Measurements from ENCODE around the gene MYO1E. TPM values are rescaled to one million over a fixed set of nuclear protein-coding genes. Genes with fewer than 3 reads are reported as not detected.

Gene MYO1E
- total and polyA plus RNA-seq, 2 of the 4 experiments (the other 2 are of a cell fraction) = 13.4 to 37.3 TPM

GRCh38 chr15:59232476-59232875 lies 140.2 kb downstream of the MYO1E start:
- Histone ChIP-seq H3K36me3 (ENCODE audit: control insufficient read depth, insufficient read depth, low read length) (peaks cover 4% of the 10 kb centered on the region; the same call in 1 of the 2 replicates), H4K5ac (ENCODE audit: low read depth, low read length) (peak overlapping the region; percentile 25; the same call in 1 of the 2 replicates), H3K27me3 (ENCODE audit: control insufficient read depth, insufficient read depth, low read length) (no peaks in the 10 kb centered on the region), H2BK5ac (ENCODE audit: low read depth, low read length, poor library complexity, severe bottlenecking) (peak overlapping the region; percentile 92), H2BK15ac (ENCODE audit: low read depth, low read length) (peak overlapping the region; percentile 93; the same call in 1 of the 3 replicates), H3K79me1 (ENCODE audit: low read depth in 1 of 2, low read length in 2 of 2) (peaks cover 20 to 37% of the 10 kb centered on the region in 2 experiments), H3K9ac (ENCODE audit: low read depth, low read length) (no peak overlapping the region; the same call in 1 of the 2 replicates), H3K9me3 (ENCODE audit: control insufficient read depth, insufficient read depth, low read length) (no peaks in the 10 kb centered on the region), H2AFZ (replicated peaks; ENCODE audit: low read length, poor library complexity) (peak overlapping the region; percentile 53), H3K27ac (ENCODE audit: insufficient read depth, low read length) (peak overlapping the region; percentile 64), H3K14ac (replicated peaks; ENCODE audit: low read depth, low read length) (peak overlapping the region; percentile 88), H3K23ac (ENCODE audit: low read depth, low read length) (peak overlapping the region; percentile 82), H3K4me1 (ENCODE audit: control insufficient read depth, insufficient read depth, low read length) (peaks cover 7% of the 10 kb centered on the region), H2BK120ac (ENCODE audit: low read depth, low read length) (peak overlapping the region; percentile 91), H3K4ac (ENCODE audit: low read depth, low read length) (peak overlapping the region; percentile 87), H3K9me1 (ENCODE audit: insufficient read depth, low read length) (peaks cover 15% of the 10 kb centered on the region), H4K20me1 (ENCODE audit: insufficient read depth, low read length) (peaks cover 6% of the 10 kb centered on the region; the same call in 1 of the 2 replicates), H2AK9ac (replicated peaks; ENCODE audit: low read depth, low read length, poor library complexity) (no peak overlapping the region), H3K56ac (ENCODE audit: extremely low read depth, insufficient read depth, low read length) (peak overlapping the region; percentile 74; the same call in 1 of the 2 replicates), H3K18ac (ENCODE audit: low read depth, low read length) (peak overlapping the region; percentile 70; the same call in 1 of the 2 replicates), H4K91ac (ENCODE audit: insufficient read depth, low read depth, low read length) (peak overlapping the region; percentile 72; the same call in 1 of the 2 replicates), H3K4me3 (ENCODE audit: insufficient read depth, low read depth, low read length) (no peak overlapping the region), H3K4me2 (ENCODE audit: low read depth, low read length) (peak overlapping the region; percentile 78; the same call in 1 of the 2 replicates), H2AK5ac (ENCODE audit: low read depth, low read length) (peak overlapping the region; percentile 50; the same call in 1 of the 2 replicates), H4K8ac (ENCODE audit: low read depth in 2 of 2, low read length in 2 of 2) (peak overlapping the region in 1 of 2 experiments; percentile 84; a peak in 2 of 4 replicates), H2BK20ac (ENCODE audit: low read depth, low read length) (peak overlapping the region; percentile 82)
- CTCF ChIA-PET = no interaction called here
- BruUV-seq (replicated peaks) = no TSS peak
- dilution Hi-C loops (cut with HindIII; ENCODE audit: low sequenced_read_pairs, unreplicated experiment) (no loop called here), in situ Hi-C loops (cut with MboI; ENCODE audit: low sequenced_read_pairs) (no loop called here), intact Hi-C loops (cut with micrococcal nuclease) (no loop called here)
- ATAC-seq (ENCODE audit: low read depth) = peak; percentile 96
- DNase-seq = peak; percentile 93
- POLR2A ChIA-PET (ENCODE audit: unreplicated experiment) = no interaction called here
- WGBS, 2 experiments (ENCODE audit: extremely low coverage in 2 of 2, insufficient read length in 1 of 2) = no CpG with 5 or more reads among the region's 1 CpG
- TF ChIP-seq, protein P1, sequence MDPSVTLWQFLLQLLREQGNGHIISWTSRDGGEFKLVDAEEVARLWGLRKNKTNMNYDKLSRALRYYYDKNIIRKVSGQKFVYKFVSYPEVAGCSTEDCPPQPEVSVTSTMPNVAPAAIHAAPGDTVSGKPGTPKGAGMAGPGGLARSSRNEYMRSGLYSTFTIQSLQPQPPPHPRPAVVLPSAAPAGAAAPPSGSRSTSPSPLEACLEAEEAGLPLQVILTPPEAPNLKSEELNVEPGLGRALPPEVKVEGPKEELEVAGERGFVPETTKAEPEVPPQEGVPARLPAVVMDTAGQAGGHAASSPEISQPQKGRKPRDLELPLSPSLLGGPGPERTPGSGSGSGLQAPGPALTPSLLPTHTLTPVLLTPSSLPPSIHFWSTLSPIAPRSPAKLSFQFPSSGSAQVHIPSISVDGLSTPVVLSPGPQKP (IDR thresholded peaks at IDR 0.05; ENCODE audit: borderline replicate concordance, low read depth, low read length) = no peak
- TF ChIP-seq CTCF (conservative IDR thresholded peaks at IDR 0.05; ENCODE audit: low read depth, low read length) (no peak), MAFK (IDR thresholded peaks at IDR 0.05; ENCODE audit: low read depth, low read length) (no peak), NFE2L2 (IDR thresholded peaks at IDR 0.05; ENCODE audit: low read depth, low read length) (no peak), RCOR1 (IDR thresholded peaks at IDR 0.05; ENCODE audit: insufficient replicate concordance, low read length) (peak; percentile 30), POLR2A (IDR thresholded peaks at IDR 0.05; ENCODE audit: low read depth, low read length) (no peak), RAD21 (IDR thresholded peaks at IDR 0.05; ENCODE audit: low read length) (0 out of 2 replicates have a peak, but pooled peaks have one; percentile 9), CEBPB (IDR thresholded peaks at IDR 0.05; ENCODE audit: low read depth, low read length) (no peak), SMC3 (IDR thresholded peaks at IDR 0.05; ENCODE audit: low read depth, low read length) (no peak; the same call in 1 of the 2 replicates), CHD1 (IDR thresholded peaks at IDR 0.05; ENCODE audit: low read depth, low read length) (no peak), FOS (IDR thresholded peaks at IDR 0.05; ENCODE audit: low read depth, low read length) (peak; percentile 72), MAZ (IDR thresholded peaks at IDR 0.05; ENCODE audit: borderline replicate concordance, low read depth, low read length) (no peak), RFX5 (IDR thresholded peaks at IDR 0.05; ENCODE audit: low read depth, low read length) (no peak), BHLHE40 (IDR thresholded peaks at IDR 0.05; ENCODE audit: low read depth, low read length) (peak; percentile 65), MXI1 (IDR thresholded peaks at IDR 0.05; ENCODE audit: borderline replicate concordance, low read depth, low read length) (peak; percentile 54; the same call in 1 of the 2 replicates)
- TF ChIP-seq, protein P2, sequence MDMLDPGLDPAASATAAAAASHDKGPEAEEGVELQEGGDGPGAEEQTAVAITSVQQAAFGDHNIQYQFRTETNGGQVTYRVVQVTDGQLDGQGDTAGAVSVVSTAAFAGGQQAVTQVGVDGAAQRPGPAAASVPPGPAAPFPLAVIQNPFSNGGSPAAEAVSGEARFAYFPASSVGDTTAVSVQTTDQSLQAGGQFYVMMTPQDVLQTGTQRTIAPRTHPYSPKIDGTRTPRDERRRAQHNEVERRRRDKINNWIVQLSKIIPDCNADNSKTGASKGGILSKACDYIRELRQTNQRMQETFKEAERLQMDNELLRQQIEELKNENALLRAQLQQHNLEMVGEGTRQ (IDR thresholded peaks at IDR 0.05; ENCODE audit: low read depth, low read length) = no peak

Measured in IMR-90 (cell line).